Tibial nerve (tissue), 4 donors: Measurements from ENCODE around the gene LYRM9. TPM values are rescaled to one million over a fixed set of nuclear protein-coding genes. Genes with fewer than 3 reads are reported as not detected.
"Not testable (repeated sequence)": the region's sequence is repeated elsewhere in the genome, so short reads cannot be mapped to it uniquely, and the experiment has no call there.

ENCODE experiments used
- DNase-seq, 2 donors: peaks; one replicate each; pipeline ENCODE4 v3.0.0-alpha.2; 2019; ENCODE audit warnings: low spot score in 2 of 2
- H3K27ac ChIP-seq, 4 donors: fragments of 200-600 bp; sonication (generic) in 3 of 4; one replicate each; pipeline ENCODE4 v1.5.1; 2017 to 2019; ENCODE audit warnings: mild to moderate bottlenecking in 1 of 4
- H3K27me3 ChIP-seq, 2 donors: fragments of 200-600 bp; sonication (generic) in 1 of 2; one replicate each; pipeline versions ENCODE4 v1.5.1 to v1.6.0; 2017 to 2019
- H3K36me3 ChIP-seq, 3 donors: fragments of 200-600 bp; sonication (generic); one replicate each; pipeline ENCODE4 v1.5.1; 2018 to 2019
- H3K4me1 ChIP-seq, 4 donors: fragments of 200-600 bp; sonication (generic) in 3 of 4; one replicate each; pipeline ENCODE4 v1.5.1; 2017 to 2019
- H3K4me3 ChIP-seq, 4 donors: fragments of 200-600 bp; sonication (generic) in 3 of 4; one replicate each; pipeline ENCODE4 v1.5.1; 2017 to 2019; ENCODE audit warnings: mild to moderate bottlenecking in 1 of 4, moderate library complexity in 1 of 4
- H3K9me3 ChIP-seq, 4 donors: fragments of 200-600 bp; sonication (generic) in 3 of 4; one replicate each; pipeline ENCODE4 v1.5.1; 2017 to 2019
- EP300 ChIP-seq, 2 donors: sonication (generic); formaldehyde crosslinking; IDR thresholded peaks; one replicate each; pipeline ENCODE4 v1.6.1; 2017; ENCODE audit warnings: antibody characterized with exemption in 2 of 2, mild to moderate bottlenecking in 1 of 2
- POLR2A ChIP-seq, 2 donors: fragments of 450-650 bp; IDR thresholded peaks; one replicate each; pipeline ENCODE4 v1.6.1; 2017; ENCODE audit warnings: antibody characterized with exemption in 2 of 2, mild to moderate bottlenecking in 2 of 2, moderate library complexity in 2 of 2
- WGBS, 2 donors: methylation state at CpG; one replicate each; pipeline ENCODE4 v1.1.5; 2018; 5-methylcytosine and 5-hydroxymethylcytosine counted together
- total RNA-seq, 4 donors: library from RNA; depleted of rRNA; stranded (reverse); fragments of >200 nt; gene quantifications; one replicate each; pipeline ENCODE4 v1.1.0, GENCODE V29; 2016
- TF ChIP-seq, protein P1 (sequence below), 5 experiments: fragments of 200-600 bp in 3 of 5; fragments of 450-650 bp in 2 of 5; sonication (generic) in 3 of 5; IDR thresholded peaks; one replicate each; pipeline ENCODE4 v1.5.1; 2016 to 2019; ENCODE audit warnings: antibody characterized with exemption in 5 of 5, mild to moderate bottlenecking in 3 of 5, moderate library complexity in 2 of 5

Gene LYRM9
- total RNA-seq, 4 donors from 2014 or later = 34.1 to 49.6 (median 37.7) TPM

GRCh38 chr17:27837769-27838168, 55.4 kb downstream of the LYRM9 start:
- 96 to 98% methylated on average over 1 of the region's 1 CpG for WGBS, 2 donors
- H3K4me3 ChIP-seq, H3K27ac ChIP-seq, DNase-seq, H3K4me1 ChIP-seq, H3K36me3 ChIP-seq, H3K27me3 ChIP-seq, H3K9me3 ChIP-seq: not testable (repeated sequence)

DNA sequence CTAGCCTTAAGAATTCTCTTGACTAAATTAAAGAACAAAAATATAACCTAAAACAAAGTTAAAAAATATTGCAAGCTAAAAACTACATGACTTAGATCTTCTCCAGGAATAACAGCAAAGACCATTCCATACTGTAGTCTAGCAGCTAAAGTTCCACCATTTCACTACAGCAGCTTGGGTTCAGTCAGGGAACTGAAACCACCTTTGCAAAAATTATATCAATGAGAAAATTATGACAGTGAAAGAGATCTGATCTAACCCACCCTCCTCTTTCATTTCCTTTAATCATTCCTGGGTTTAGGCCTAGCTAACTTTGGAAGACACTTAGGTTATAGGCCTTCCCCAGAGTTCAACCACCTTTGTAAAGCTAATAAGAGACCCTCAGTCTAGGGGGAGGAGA, 56.5 kb downstream of the LYRM9 start:
- TF ChIP-seq EP300 (IDR thresholded peaks at IDR 0.05) (no peak), POLR2A (IDR thresholded peaks at IDR 0.05) (no peak)
- TF ChIP-seq, protein P1, sequence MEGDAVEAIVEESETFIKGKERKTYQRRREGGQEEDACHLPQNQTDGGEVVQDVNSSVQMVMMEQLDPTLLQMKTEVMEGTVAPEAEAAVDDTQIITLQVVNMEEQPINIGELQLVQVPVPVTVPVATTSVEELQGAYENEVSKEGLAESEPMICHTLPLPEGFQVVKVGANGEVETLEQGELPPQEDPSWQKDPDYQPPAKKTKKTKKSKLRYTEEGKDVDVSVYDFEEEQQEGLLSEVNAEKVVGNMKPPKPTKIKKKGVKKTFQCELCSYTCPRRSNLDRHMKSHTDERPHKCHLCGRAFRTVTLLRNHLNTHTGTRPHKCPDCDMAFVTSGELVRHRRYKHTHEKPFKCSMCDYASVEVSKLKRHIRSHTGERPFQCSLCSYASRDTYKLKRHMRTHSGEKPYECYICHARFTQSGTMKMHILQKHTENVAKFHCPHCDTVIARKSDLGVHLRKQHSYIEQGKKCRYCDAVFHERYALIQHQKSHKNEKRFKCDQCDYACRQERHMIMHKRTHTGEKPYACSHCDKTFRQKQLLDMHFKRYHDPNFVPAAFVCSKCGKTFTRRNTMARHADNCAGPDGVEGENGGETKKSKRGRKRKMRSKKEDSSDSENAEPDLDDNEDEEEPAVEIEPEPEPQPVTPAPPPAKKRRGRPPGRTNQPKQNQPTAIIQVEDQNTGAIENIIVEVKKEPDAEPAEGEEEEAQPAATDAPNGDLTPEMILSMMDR (IDR thresholded peaks at IDR 0.05) = no peak
- no peak for DNase-seq
- Histone ChIP-seq H3K9me3 (no peaks in the 10 kb centered on the region), H3K27me3 (no peaks in the 10 kb centered on the region), H3K36me3 (no peaks in the 10 kb centered on the region), H3K4me3 (no peak overlapping the region), H3K27ac (no peak overlapping the region), H3K4me1 (no peaks in the 10 kb centered on the region)

DNA sequence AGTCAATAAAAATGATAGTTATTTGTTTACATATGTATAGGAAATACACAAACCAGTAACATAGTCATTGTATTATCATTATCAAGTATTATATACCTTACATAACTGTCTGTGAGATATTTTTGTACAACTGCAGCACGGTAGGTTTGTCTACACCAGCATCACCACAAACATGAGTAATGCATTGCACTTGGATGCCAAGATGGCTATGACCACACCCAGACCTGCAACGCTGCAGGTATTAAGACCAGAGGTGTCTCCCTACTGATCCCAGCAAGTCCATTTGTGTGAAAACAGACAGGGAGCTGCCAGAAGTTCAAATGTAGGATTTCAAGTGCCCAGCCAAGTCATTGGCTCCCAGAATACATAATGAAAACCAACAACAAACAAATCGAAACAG, 58.6 kb downstream of the LYRM9 start:
- Histone ChIP-seq H3K27me3 (no peaks in the 10 kb centered on the region), H3K4me3 (no peak overlapping the region), H3K27ac (no peak overlapping the region), H3K36me3 (no peaks in the 10 kb centered on the region), H3K9me3 (no peaks in the 10 kb centered on the region), H3K4me1 (no peaks in the 10 kb centered on the region)
- 89 to 90% methylated on average over 3 of the region's 3 CpGs for WGBS, 2 donors
- no peak for DNase-seq
- TF ChIP-seq POLR2A (IDR thresholded peaks at IDR 0.05) = no peak

GRCh38 chr17:27832831-27833230, 60.3 kb downstream of the LYRM9 start:
- Histone ChIP-seq H3K4me3 (no peak overlapping the region), H3K27ac (no peak overlapping the region), H3K36me3 (no peaks in the 10 kb centered on the region), H3K9me3 (no peaks in the 10 kb centered on the region), H3K4me1 (no peaks in the 10 kb centered on the region), H3K27me3 (no peaks in the 10 kb centered on the region)
- DNase-seq = no peak
- no peak for TF ChIP-seq EP300 (IDR thresholded peaks at IDR 0.05)
- TF ChIP-seq, protein P1 (IDR thresholded peaks at IDR 0.05) = no peak
- no peak for TF ChIP-seq POLR2A (IDR thresholded peaks at IDR 0.05)

- not testable (repeated sequence) for H3K4me3 ChIP-seq, H3K36me3 ChIP-seq, H3K27me3 ChIP-seq, DNase-seq, H3K27ac ChIP-seq, H3K4me1 ChIP-seq, H3K9me3 ChIP-seq
- 29% methylated on average over 1 of the region's 1 CpG; no CpG with 5 or more reads in 1 of the 2 donors for WGBS, 2 donors
Observed at GRCh38 chr17:27829888-27830287, 63.3 kb downstream of the LYRM9 start.

DNA sequence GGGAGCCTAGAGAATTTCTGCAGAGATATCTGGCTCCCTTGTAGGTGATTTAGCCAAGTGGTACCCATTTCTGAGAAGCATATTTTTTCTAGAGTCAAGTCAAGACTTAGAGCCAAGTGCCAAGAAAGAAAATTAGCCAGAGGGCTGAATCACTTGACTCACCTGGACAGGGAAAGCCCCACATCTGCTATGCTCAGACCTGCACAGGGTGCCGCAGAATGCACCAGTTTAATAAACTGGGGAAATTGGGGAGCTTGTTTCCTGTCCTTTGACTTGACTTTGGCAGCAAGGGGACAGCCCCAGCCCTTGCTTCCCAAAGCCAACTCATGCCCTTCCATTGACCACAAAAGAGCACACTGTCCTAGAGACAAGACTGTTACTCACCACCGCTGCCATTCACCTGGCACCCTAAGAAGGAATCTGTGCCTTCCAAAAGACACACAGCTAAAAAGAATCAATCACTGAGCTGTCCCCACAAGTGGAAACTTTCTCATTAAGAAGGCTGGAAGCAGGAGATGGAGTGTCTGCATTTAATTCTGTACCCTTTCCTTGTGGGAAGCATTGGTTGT, 63.9 kb downstream of the LYRM9 start:
- H3K36me3 ChIP-seq, H3K9me3 ChIP-seq, H3K4me1 ChIP-seq, H3K27ac ChIP-seq, H3K4me3 ChIP-seq, DNase-seq, H3K27me3 ChIP-seq: not testable (repeated sequence)
- WGBS, 2 donors = no CpG with 5 or more reads among the region's 2 CpGs

Other genes starting within 250 kb of the LYRM9 start
- gene NOS2, start 92.8 kb downstream of the LYRM9 start, total RNA-seq = 1 to 10 TPM in 1 of 4 donors, under 1 TPM in 3; 0.22 to 2.9 (median 0.72) TPM
- gene NLK, start 149.3 kb upstream of the LYRM9 start, total RNA-seq = 10 to 100 TPM; 24.7 to 37.5 (median 32.4) TPM